SK-N-MC (cell line): ENCODE measurements around the gene JAZF1.
"Not testable (repeated sequence)": the region's sequence is repeated elsewhere in the genome, so short reads cannot be mapped to it uniquely, and the experiment has no call there.

Experiments used
- EZH2 ChIP-seq: fragments of 200-600 bp; sonication (generic); IDR thresholded peaks from one replicate; pipeline ENCODE4 v1.6.1; 2017; ENCODE audit warnings: antibody characterized with exemption
- FOXP2 ChIP-seq: optimal IDR thresholded peaks from 2 replicates; pipeline ENCODE3; 2011; ENCODE audit warnings: mild to moderate bottlenecking, moderate library complexity; ENCODE audit not compliant: insufficient read depth; ENCODE audit errors: extremely low read length, control extremely low read depth
- POLR2AphosphoS5 ChIP-seq: IDR thresholded peaks from 2 replicates; pipeline ENCODE4 v1.6.1; 2012; ENCODE audit warnings: mild to moderate bottlenecking, low read depth, low read length, borderline replicate concordance

DNA sequence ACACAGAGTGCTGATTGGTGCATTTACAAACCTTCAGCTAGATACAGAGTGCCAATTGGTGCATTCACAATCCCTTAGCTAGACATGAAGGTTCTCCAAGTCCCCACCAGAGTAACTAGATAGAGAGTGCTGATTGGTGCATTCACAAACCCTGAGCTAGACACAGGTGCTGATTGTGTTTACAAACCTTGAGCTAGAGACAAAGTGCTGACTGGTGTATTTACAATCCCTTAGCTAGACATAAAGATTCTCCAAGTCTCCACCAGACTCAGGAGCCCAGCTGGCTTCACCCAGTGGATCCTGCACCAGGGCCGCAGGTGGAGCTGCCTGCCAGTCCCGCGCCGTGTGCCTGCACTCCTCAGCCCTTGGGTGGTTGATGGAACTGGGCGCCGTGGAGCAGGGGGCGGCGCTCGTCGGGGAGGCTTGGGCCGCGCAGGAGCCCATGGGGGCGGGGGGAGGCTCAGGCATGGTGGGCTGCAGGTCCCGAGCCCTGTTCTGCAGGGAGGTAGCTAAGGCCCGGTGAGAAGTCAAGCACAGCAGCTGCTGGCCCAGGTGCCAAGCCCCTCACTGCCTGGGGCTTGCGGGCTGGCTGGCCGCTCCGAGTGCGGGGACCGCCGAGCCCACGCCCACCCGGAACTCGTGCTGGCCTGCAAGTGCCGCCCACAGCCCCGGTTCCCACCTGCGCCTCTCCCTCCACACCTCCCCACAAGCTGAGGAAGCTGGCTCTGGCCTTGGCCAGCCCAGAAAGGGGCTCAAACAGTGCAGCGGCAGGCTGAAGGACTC is 323.7 kb downstream of the JAZF1 start:
- TF ChIP-seq EZH2, POLR2AphosphoS5, FOXP2: not testable (repeated sequence)
